ENCODE data around the gene GFY. TPM values are rescaled to one million over a fixed set of nuclear protein-coding genes. Genes with fewer than 3 reads are reported as not detected.
A peak's percentile ranks its signal among the peaks of the same experiment; 100 is the strongest.
"Not testable (repeated sequence)": the region's sequence is repeated elsewhere in the genome, so short reads cannot be mapped to it uniquely, and the experiment has no call there.

The GFY gene
- polyA plus RNA-seq, 3 donors from 2014 or later = not detected

DNA sequence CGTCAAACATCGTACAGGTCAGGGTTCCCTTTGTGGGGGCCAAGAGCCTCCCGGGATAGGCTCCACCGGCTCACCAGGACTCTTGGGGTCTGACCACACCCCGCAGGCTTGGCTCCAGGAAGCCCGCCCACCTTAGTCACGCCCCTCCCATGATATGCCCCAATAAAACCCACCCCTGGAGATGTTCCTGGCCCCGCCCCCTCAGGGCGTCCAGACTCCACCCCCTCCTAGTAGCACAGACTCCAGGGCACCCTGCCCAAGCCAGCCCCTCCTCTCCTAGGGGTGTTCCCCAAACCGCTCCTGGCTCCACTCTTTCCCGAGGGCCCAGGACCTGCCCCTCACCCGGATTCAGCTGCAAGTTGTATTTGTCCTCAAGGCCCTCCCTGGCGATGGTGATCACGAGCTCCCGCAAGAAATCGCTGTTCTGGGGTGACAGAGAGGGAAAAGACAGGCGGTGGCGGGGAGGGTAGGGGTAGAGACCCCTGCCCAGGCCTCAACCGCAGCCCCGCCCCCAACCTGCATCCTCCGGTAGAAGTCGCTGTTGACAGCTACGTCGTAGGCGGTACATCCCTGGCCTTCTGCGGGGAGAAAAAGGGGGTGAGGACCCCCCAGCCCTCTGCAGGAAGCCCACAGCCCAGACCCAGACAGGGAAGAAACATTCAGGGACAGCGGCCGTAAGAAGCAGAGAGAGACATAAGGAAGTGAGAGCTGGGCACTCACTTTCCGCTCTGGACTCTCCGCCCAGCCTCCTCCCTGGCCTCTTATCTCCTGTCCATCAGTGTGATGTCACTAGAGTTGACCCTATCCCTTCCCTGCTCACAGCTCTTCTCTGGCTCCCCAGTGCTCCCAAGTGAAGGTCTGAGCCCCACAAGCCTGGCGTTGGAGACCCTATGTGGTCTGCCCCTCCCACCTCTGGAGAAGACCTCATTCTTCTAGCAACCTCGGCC is 22.6 kb downstream of the GFY start:
- Mint-ChIP-seq H3K4me1 (peaks cover 39% of the 10 kb centered on the region in 2 donors), H3K9me3 (no peaks in the 10 kb centered on the region), H3K36me3 (peaks cover 8 to 20% (median 16%) of the 10 kb centered on the region in 3 donors), H3K4me3 (peak overlapping the region in 1 of 5 donors; percentile 30), H3K27ac (peak overlapping the region in 4 of 6 donors; percentile 16 to 72 (median 42)), H3K27me3 (ENCODE audit: low read depth in 3 of 3) (peaks cover 2 to 14% (median 14%) of the 10 kb centered on the region in 3 donors)
- no peak for DNase-seq

DNA sequence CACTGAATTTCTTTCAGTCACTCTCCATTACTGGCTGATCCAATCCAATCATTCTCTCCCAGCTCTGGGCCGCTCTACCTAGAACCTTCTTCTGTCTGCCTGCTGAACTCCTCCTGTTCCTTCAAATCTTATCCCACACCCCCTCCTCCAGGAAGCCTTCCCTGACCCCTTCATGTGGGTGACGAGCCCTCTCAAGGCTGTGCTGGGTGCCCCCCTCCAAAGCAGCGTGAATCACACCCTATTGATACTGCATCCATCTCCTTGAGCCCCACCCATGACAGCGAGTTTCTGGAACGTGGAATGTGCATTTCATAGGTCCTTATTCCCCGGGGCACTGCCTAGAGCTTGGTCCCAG is 23.2 kb downstream of the GFY start:
- Mint-ChIP-seq H3K27ac (peak overlapping the region in 3 of 6 donors; percentile 0 to 72 (median 56)), H3K27me3 (ENCODE audit: low read depth in 3 of 3) (peaks cover 8 to 20% (median 18%) of the 10 kb centered on the region in 3 donors), H3K36me3 (peaks cover 8 to 20% (median 16%) of the 10 kb centered on the region in 3 donors), H3K9me3 (no peaks in the 10 kb centered on the region), H3K4me3 (peak overlapping the region in 3 of 5 donors; percentile 20 to 51 (median 48)), H3K4me1 (peaks cover 41 to 45% of the 10 kb centered on the region in 2 donors)
- no peak for DNase-seq

DNA sequence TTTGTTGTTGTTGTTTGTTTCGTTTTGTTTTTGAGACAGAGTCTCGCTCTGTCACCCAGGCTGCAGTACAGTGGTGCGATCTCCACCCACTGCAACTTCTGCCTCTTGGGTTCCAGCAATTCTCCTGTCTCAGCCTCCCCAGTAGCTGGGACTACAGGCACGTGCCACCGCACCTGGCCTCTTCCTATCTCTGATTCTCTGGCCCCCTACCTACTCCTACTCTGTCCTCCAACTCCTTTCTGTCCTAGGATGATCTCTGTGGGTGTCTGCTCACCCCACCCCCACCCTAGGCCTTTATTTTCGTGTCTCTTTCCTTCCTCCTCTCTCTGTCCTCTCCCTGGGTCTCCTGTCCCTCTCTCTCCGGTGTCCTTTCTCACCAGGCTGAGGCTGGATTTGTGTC is 25.2 kb downstream of the GFY start:
- Mint-ChIP-seq H3K36me3 (peaks cover 8 to 20% (median 16%) of the 10 kb centered on the region in 3 donors), H3K9me3 (no peaks in the 10 kb centered on the region), H3K27ac (peak overlapping the region in 5 of 6 donors; percentile 34 to 74 (median 41)), H3K27me3 (ENCODE audit: low read depth in 3 of 3) (peaks cover 10 to 24% (median 21%) of the 10 kb centered on the region in 3 donors), H3K4me1 (peaks cover 43 to 46% of the 10 kb centered on the region in 2 donors), H3K4me3 (peak overlapping the region; percentile 47 to 99 (median 93))
- DNase-seq = no peak

DNA sequence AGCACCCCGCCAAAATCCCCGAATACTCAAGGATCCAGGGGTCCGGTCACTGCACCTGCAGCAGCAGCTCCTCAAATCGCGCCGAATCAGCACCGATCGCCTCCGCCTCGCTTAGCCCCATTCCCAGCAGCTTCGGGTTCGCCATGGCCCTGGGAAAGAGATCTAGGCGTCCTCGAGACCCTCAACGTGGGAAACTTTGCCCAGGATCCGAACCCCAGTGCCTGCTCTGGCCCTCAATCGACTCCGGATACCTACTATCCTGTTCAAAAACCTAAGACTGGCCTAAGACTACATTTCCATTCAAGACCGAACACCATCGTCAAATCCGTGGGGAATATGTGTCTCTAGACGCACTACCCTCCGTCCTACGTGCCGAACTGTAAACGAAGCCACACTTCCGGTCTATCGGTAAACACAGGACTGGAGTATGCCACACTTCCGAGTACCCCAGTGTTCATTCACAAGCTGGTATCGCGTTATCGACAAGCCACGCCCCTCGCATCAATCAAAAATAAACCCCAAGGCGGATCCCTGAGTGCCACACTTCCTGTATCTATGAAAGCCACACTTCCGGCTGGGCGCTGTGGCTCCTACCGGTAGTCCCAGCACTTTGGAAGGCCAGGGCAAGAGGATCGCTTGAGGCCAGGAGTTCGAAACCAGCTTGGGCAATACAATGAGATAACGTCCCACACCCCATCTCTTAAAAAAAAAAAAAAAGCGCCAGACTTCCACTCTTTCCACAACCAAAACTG is 26.4 kb downstream of the GFY start, which contains the start of gene PIH1D1:
PIH1D1 (minus strand) TSS at position 385 of the 752 bp plus-strand sequence; CDS start at position 145, 240 bp downstream.
- H3K9me3 Mint-ChIP-seq = no peaks in the 10 kb centered on the region
- peak within 1 kb of the TSS; percentile 98 to 100 (median 99) for H3K27ac Mint-ChIP-seq
- H3K4me1 Mint-ChIP-seq = peaks cover 46% of the 10 kb centered on the region in 2 donors
- DNase-seq = peak; percentile 94 to 96 (median 95)
- peak within 1 kb of the TSS; percentile 93 to 100 (median 99) for H3K4me3 Mint-ChIP-seq
- peaks cover 10 to 24% (median 21%) of the 10 kb centered on the region in 3 donors for H3K27me3 Mint-ChIP-seq (ENCODE audit: low read depth in 3 of 3)
- peaks cover 8 to 20% (median 16%) of the 10 kb centered on the region in 3 donors for H3K36me3 Mint-ChIP-seq

DNA sequence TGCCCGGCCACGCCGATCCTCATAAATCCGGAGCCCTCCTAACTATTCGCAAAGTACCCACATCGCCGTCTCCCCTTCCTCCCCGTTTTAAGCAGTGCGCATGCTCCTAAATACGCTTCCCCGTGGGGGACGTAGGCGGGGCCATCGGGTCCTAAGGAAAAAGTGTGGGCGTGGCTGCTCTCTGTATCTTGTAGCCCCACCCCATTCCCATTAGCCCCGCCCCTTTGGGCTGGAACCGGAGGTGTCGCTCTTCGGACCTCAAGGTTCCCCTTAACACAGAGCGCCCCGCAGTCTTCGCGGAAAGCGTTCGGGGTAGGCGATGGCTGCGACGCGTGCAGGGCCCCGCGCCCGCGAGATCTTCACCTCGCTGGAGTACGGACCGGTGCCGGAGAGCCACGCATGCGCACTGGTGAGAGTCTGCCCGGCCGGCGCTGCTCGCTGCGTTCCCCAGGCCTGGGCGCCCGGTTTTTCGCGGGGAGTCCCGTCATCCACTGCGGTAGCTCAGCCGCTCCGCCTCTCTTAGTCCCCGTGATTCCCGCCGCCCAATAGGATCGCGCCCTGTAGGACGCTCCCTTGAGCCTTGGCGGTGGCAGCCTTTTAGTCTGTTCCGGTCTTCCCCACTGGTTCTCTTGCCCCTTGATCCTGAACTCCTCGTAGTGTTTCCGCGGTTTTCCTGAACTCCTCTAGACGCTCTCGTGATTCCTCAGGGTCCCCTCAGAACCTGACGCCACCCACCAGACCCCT is 28.0 kb downstream of the GFY start, which contains the start of gene ALDH16A1:
ALDH16A1 (plus strand) TSS at position 213 of the 744 bp plus-strand sequence; CDS start at position 320, 107 bp downstream.
- peak within 1 kb of the TSS; percentile 93 to 100 (median 99) for H3K4me3 Mint-ChIP-seq
- H3K27ac Mint-ChIP-seq = peak within 1 kb of the TSS; percentile 98 to 100 (median 99)
- peak; percentile 98 to 99 (median 99) for DNase-seq
- H3K4me1 Mint-ChIP-seq = peaks cover 45 to 48% of the 10 kb centered on the region in 2 donors
- H3K27me3 Mint-ChIP-seq (ENCODE audit: low read depth in 3 of 3) = peaks cover 11 to 24% (median 21%) of the 10 kb centered on the region in 3 donors
- H3K36me3 Mint-ChIP-seq = peaks cover 12 to 19% (median 15%) of the 10 kb centered on the region in 3 donors
- no peaks in the 10 kb centered on the region for H3K9me3 Mint-ChIP-seq

DNA sequence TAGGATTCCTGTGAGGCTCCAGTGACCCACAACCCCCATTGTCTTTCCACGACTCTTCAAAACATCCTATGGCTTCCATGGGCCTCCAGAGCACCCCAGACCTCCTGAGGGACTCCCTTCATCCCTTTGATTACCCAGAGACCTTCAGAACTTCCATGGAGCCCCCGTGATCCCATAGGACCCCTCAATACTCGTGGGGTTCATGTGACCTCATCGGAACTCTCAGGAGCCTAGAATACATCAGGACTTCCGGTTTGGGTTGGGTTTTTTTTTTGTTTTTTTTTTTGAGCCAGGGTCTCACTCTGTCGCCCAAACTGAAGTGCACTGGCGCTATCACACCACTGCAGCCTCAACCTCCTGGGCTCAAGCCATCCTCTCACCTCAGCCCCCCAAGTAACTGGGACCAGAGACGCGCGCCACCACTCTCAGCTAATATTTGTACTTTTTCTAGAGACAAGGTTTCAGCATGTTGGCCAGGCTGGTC is 28.6 kb downstream of the GFY start:
- H3K27me3 Mint-ChIP-seq (ENCODE audit: low read depth in 3 of 3) = peaks cover 11 to 21% (median 21%) of the 10 kb centered on the region in 3 donors
- no peaks in the 10 kb centered on the region for H3K9me3 Mint-ChIP-seq
- peak overlapping the region; percentile 98 to 100 (median 99) for H3K27ac Mint-ChIP-seq
- peak overlapping the region; percentile 93 to 100 (median 98) for H3K4me3 Mint-ChIP-seq
- peak in 1 of 3 donors; percentile 30 for DNase-seq
- H3K36me3 Mint-ChIP-seq = peaks cover 7 to 13% (median 9%) of the 10 kb centered on the region in 3 donors
- H3K4me1 Mint-ChIP-seq = peaks cover 39 to 48% of the 10 kb centered on the region in 2 donors

DNA sequence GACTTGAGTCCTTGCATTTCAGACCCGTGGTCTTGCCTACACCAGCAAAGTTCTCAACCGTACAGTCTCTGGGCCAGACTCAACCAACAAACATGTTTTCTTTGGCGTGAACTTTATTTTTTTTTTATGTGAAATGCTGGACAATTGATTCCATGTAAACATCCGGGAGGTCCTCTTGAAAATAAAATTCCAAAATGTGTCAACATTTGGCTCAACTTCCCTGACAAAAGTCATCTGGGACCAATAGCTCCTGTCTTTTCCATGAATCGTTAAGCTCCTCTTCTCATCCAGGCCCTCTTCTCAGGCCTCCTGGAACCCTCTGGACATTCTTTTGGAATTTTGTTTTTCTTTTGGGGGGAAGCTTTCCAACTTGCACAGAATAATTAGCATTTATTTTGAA is 30.6 kb downstream of the GFY start:
- no peak for DNase-seq
- peak overlapping the region in 3 of 6 donors; percentile 20 to 47 (median 24) for H3K27ac Mint-ChIP-seq
- H3K4me3 Mint-ChIP-seq = peak overlapping the region in 2 of 5 donors; percentile 3 to 21
- no peaks in the 10 kb centered on the region for H3K9me3 Mint-ChIP-seq
- H3K4me1 Mint-ChIP-seq = peaks cover 32 to 38% of the 10 kb centered on the region in 2 donors
- peaks cover 11 to 23% (median 21%) of the 10 kb centered on the region in 3 donors for H3K27me3 Mint-ChIP-seq (ENCODE audit: low read depth in 3 of 3)
- H3K36me3 Mint-ChIP-seq = peaks cover 4 to 9% (median 7%) of the 10 kb centered on the region in 3 donors

DNA sequence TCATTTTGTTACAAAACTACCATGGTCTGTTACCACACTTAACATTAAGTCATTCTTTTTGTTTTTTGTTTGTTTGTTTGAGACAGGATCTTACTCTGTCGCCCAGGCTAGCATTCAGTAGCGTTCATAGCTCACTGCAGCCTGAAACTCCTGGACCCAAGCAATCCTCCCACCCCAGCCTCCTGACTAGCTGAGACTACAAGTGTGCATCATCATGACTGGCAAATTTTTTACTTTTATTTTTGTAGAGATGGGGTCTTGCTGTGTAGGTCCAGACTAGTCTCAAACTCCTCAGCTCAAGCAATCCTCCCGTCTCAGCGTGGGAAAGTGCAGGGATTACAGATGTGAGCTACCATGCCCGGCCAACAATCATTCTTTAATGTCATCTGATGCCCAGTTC is 31.1 kb downstream of the GFY start:
- Mint-ChIP-seq H3K36me3 (peaks cover 4 to 9% (median 7%) of the 10 kb centered on the region in 3 donors), H3K9me3 (no peaks in the 10 kb centered on the region), H3K4me3 (no peak overlapping the region), H3K27ac (peak overlapping the region in 3 of 6 donors; percentile 8 to 24 (median 20)), H3K27me3 (ENCODE audit: low read depth in 3 of 3) (peaks cover 11 to 23% (median 21%) of the 10 kb centered on the region in 3 donors), H3K4me1 (peaks cover 27 to 33% of the 10 kb centered on the region in 2 donors)
- no peak for DNase-seq

DNA sequence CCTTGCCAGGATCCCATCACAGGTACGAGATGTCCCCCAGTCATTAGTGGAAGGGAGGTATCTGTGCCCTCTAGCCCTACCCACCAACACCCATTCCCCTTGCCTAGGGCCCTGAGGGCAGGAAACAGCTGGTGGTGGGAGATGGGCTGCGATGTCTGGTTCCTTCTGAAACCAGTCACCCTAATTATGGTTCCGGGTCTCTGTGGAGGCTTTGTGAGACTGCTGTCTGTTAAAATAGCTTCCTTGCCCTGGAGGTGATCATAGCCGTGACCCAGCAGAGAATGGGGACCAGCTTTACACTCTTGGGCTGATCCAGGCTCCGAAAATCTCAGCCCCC is 33.3 kb downstream of the GFY start:
- H3K27ac Mint-ChIP-seq = peak overlapping the region in 2 of 6 donors; percentile 16 to 66
- peaks cover 2 to 11% (median 6%) of the 10 kb centered on the region in 3 donors for H3K27me3 Mint-ChIP-seq (ENCODE audit: low read depth in 3 of 3)
- peaks cover 4 to 6% (median 4%) of the 10 kb centered on the region in 3 donors for H3K36me3 Mint-ChIP-seq
- H3K4me1 Mint-ChIP-seq = peaks cover 9 to 13% of the 10 kb centered on the region in 2 donors
- no peak for DNase-seq
- no peak overlapping the region for H3K4me3 Mint-ChIP-seq
- no peaks in the 10 kb centered on the region for H3K9me3 Mint-ChIP-seq

DNA sequence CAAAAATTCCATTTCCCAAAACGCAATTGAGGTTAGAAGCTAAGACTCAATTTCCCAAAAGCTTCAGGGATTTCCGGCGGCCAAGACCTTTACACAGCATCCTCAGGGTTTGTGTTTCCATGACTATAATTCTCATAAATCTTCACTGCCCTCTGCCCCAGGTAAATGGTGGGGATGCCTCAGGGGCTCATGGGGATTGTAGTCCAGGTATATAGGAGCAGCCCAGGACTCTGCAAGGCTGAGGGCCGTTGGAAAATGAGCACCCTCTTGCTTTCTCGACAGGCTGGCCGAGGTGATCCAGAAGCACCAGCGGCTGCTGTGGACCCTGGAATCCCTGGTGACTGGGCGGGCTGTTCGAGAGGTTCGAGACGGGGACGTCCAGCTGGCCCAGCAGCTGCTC is 34.2 kb downstream of the GFY start:
- Mint-ChIP-seq H3K36me3 (peaks cover 4 to 6% (median 4%) of the 10 kb centered on the region in 3 donors), H3K27ac (no peak overlapping the region), H3K4me3 (no peak overlapping the region), H3K27me3 (ENCODE audit: low read depth in 3 of 3) (peaks cover 0 to 5% (median 1%) of the 10 kb centered on the region in 3 donors), H3K9me3 (no peaks in the 10 kb centered on the region), H3K4me1 (peaks cover under 1 to 6% of the 10 kb centered on the region in 2 donors)
- no peak for DNase-seq

DNA sequence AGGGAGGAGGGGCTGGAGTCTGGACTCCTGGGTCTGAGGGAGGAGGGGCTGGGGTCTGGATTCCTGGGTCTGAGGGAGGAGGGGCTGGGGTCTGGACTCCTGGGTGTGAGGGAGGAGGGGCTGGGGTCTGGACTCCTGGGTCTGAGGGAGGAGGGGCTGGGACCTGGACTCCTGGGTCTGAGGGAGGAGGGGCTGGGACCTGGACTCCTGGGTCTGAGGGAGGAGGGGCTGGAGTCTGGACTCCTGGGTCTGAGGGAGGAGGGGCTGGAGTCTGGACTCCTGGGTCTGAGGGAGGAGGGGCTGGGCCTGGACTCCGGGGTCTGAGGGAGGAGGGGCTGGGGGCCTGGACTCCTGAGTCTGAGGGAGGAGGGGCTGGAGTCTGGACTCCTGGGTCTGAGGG is 35.9 kb downstream of the GFY start:
- H3K4me1 Mint-ChIP-seq; H3K27me3 Mint-ChIP-seq (ENCODE audit: low read depth in 3 of 3); H3K9me3 Mint-ChIP-seq; H3K27ac Mint-ChIP-seq; H3K36me3 Mint-ChIP-seq; H3K4me3 Mint-ChIP-seq; DNase-seq: not testable (repeated sequence)

DNA sequence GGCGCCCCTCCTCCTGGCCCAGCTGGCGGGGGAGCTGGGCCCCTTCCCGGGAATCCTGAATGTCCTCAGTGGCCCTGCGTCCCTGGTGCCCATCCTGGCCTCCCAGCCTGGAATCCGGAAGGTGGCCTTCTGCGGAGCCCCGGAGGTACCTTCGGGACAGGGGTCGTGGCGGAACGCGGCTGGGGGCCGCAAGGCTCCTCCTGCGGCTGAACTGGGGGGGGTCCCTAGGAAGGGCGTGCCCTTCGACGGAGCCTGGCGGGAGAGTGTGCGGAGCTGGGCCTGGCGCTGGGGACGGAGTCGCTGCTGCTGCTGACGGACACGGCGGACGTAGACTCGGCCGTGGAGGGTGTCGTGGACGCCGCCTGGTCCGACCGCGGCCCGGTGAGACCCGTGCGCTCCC is 36.5 kb downstream of the GFY start:
- peaks cover 4 to 6% (median 4%) of the 10 kb centered on the region in 3 donors for H3K36me3 Mint-ChIP-seq
- DNase-seq = no peak
- no peak overlapping the region for H3K27ac Mint-ChIP-seq
- peaks cover 0 to 2% of the 10 kb centered on the region in 2 donors for H3K4me1 Mint-ChIP-seq
- H3K4me3 Mint-ChIP-seq = no peak overlapping the region
- no peaks in the 10 kb centered on the region for H3K9me3 Mint-ChIP-seq
- H3K27me3 Mint-ChIP-seq (ENCODE audit: low read depth in 3 of 3) = peaks cover 0 to 5% (median 1%) of the 10 kb centered on the region in 3 donors
